K562 (cell line): ENCODE results near the gene ZW10. TPM values are rescaled to one million over a fixed set of nuclear protein-coding genes. Genes with fewer than 3 reads are reported as not detected.

ENCODE experiments used
- ARID4B ChIP-seq: sonication (generic); formaldehyde crosslinking; IDR thresholded peaks from 2 replicates; pipeline ENCODE4 v1.8.0; 2022; ENCODE audit warnings: mild to moderate bottlenecking, missing genetic modification reagents
- ATF3 ChIP-seq, 2 experiments: fragments of 450-650 bp in 1 of 2; sonication (generic) in 1 of 2; formaldehyde crosslinking in 1 of 2; IDR thresholded peaks in 1 of 2; conservative IDR thresholded peaks in 1 of 2; 2 replicates each; pipeline versions ENCODE4 v1.6.1 to v1.8.1; 2016 to 2023; ENCODE audit warnings: mild to moderate bottlenecking in 2 of 2, moderate library complexity in 2 of 2, inconsistent platforms in 1 of 2, missing genetic modification reagents in 1 of 2
- CCAR2 ChIP-seq: fragments of 200-400 bp; formaldehyde crosslinking; IDR thresholded peaks from 2 replicates; pipeline ENCODE4 v1.6.1; 2017; ENCODE audit warnings: mild to moderate bottlenecking, low read depth, low read length
- CHCHD3 ChIP-seq: fragments of 250-450 bp; sonication (Bioruptor Pico); IDR thresholded peaks from 2 replicates; pipeline ENCODE4 v2.1.2; 2022; ENCODE audit warnings: mild to moderate bottlenecking
- E2F3 ChIP-seq: fragments of 250-450 bp; sonication (Bioruptor Pico); IDR thresholded peaks from 2 replicates; pipeline ENCODE4 v1.4.0; 2020; ENCODE audit warnings: mild to moderate bottlenecking
- EHMT2 ChIP-seq: fragments of 450-650 bp; IDR thresholded peaks from 2 replicates; pipeline ENCODE4 v1.6.1; 2018; ENCODE audit warnings: antibody characterized with exemption
- GTF3C2 ChIP-seq: IDR thresholded peaks from 3 replicates; pipeline ENCODE4 v1.6.1; 2011; ENCODE audit warnings: borderline replicate concordance, mild to moderate bottlenecking, moderate library complexity; ENCODE audit not compliant: insufficient read length; ENCODE audit errors: extremely low read depth
- MCM2 ChIP-seq: fragments of 450-650 bp; IDR thresholded peaks from 2 replicates; pipeline ENCODE4 v1.6.1; 2017; ENCODE audit warnings: low read depth, mild to moderate bottlenecking
- NONO ChIP-seq, 2 experiments: fragments of 200-400 bp in 1 of 2; fragments of 450-650 bp in 1 of 2; formaldehyde crosslinking in 1 of 2; IDR thresholded peaks; 2 replicates each; pipeline ENCODE4 v1.6.1; 2017; ENCODE audit warnings: low read depth in 2 of 2, mild to moderate bottlenecking in 2 of 2, moderate library complexity in 2 of 2, low read length in 1 of 2
- PYGO2 ChIP-seq: fragments of 450-650 bp; IDR thresholded peaks from 2 replicates; pipeline ENCODE4 v1.6.1; 2016; ENCODE audit warnings: mild to moderate bottlenecking, missing genetic modification characterization, moderate library complexity, missing compliant biosample characterization
- TCF7 ChIP-seq: sonication (generic); IDR thresholded peaks from 2 replicates; pipeline ENCODE4 v1.6.1; 2016; ENCODE audit warnings: antibody characterized with exemption, borderline replicate concordance
- ZFPM2 ChIP-seq: fragments of 250-450 bp; sonication (Bioruptor Pico); IDR thresholded peaks from 2 replicates; pipeline ENCODE4 v1.5.1; 2022; ENCODE audit warnings: mild to moderate bottlenecking
- ZNF124 ChIP-seq: sonication (generic); formaldehyde crosslinking; IDR thresholded peaks from 2 replicates; pipeline ENCODE4 v1.8.1; 2022; ENCODE audit warnings: missing genetic modification reagents
- ZNF174 ChIP-seq: fragments of 250-450 bp; sonication (Bioruptor Pico); IDR thresholded peaks from 2 replicates; pipeline ENCODE4 v1.4.0; 2020; ENCODE audit warnings: mild to moderate bottlenecking
- ZNF197 ChIP-seq: fragments of 200-800 bp; sonication (Bioruptor generic); IDR thresholded peaks from 2 replicates; pipeline ENCODE4 v1.6.1; 2016; ENCODE audit warnings: low read depth, missing genetic modification characterization, missing compliant biosample characterization
- ZNF232 ChIP-seq: sonication (generic); formaldehyde crosslinking; IDR thresholded peaks from 2 replicates; pipeline ENCODE4 v1.8.0; 2022; ENCODE audit warnings: mild to moderate bottlenecking, missing genetic modification reagents
- ZNF347 ChIP-seq: fragments of 450-650 bp; formaldehyde crosslinking; IDR thresholded peaks from 2 replicates; pipeline ENCODE4 v1.4.0; 2020; ENCODE audit warnings: low read depth, mild to moderate bottlenecking, moderate library complexity
- ZNF707 ChIP-seq: fragments of 250-450 bp; sonication (Bioruptor Pico); conservative IDR thresholded peaks from 2 replicates; pipeline ENCODE4 v1.8.0; 2022; ENCODE audit warnings: inconsistent platforms, mild to moderate bottlenecking, moderate library complexity
- polyA plus RNA-seq, 8 experiments: library from polyadenylated mRNA; depleted of rRNA in 4 of 8; stranded (reverse) in 5 of 8; unstranded in 3 of 8; fragments of >200 nt; fragmentation: Nextera tagmentation in 2 of 8; fragmentation: Illumina TruSeq in 1 of 8; extraction: Ambion mirVana in 2 of 8; extraction: Trizol in 1 of 8; gene quantifications; 2 replicates each; pipeline versions ENCODE4 v1.2.1 to v1.2.3, GENCODE V29; 2011 to 2014; ENCODE audit warnings: inconsistent platforms in 1 of 8, missing spikeins in 1 of 8
- total RNA-seq, 7 experiments: library from RNA; depleted of rRNA in 6 of 7; stranded (reverse); fragments of >200 nt in 6 of 7; fragmentation: Illumina TruSeq in 2 of 7; extraction: Trizol in 2 of 7; gene quantifications; 2 replicates each; pipeline versions ENCODE4 v1.2.1 to v1.2.3, GENCODE V29; 2011 to 2021; ENCODE audit warnings: low replicate concordance in 1 of 7
- TF ChIP-seq, protein P1 (sequence below): fragments of 250-450 bp; sonication (Bioruptor Pico); IDR thresholded peaks from 2 replicates; pipeline ENCODE4 v1.9.0; 2021; ENCODE audit warnings: mild to moderate bottlenecking

ZW10 gene
- total and polyA plus RNA-seq, 9 of the 15 experiments (the other 6 are each of a cell fraction or from before 2014, with no cell fraction given) = 9.4 to 37.7 (median 25.0) TPM

DNA sequence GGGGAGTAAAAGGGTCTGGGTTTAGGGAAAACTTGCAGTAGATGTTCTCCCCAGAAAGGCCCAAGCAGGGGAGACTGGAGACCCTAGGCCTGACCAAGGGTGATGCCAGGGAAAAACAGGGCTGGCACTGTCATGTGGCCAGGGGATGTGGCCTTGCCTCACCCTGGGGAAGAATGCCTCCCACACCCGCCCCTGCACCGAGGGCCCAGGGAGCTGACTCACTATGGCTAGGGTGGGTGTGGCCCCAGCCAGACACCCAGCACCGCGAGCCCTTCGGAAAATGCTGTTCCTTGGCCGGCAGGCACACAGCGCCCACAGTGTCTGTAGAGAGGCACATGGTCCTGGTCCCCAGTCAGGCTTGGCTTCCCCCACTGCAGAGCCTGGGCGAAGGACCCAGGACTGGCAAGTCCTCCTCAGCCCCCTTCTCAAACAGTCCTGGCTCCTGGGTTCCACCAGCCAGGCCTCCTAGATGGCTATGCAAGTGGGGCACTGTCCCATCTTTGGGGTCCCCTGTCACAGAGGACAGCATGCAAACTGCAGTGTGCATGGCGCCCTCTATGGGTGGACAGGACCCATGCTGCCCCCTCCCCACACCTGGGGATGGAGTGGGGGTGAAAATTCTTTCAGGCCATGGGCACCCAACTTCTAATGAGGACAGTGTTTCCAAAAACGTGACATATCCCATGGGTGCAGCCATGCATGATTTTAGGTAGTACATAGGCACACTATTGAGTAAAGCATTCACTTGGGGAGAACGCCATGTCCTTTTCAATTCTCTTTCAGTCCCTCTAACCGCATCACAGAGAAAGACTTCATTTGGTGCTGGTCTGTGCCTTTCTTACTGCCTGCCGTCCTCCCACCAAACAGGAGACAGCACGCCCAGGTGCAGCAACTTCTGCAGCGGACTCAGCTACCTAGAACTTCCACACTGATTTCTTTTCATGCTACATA, 82.6 kb downstream of the ZW10 start (continued):
- no peak for TF ChIP-seq CCAR2
- TF ChIP-seq, protein P1, sequence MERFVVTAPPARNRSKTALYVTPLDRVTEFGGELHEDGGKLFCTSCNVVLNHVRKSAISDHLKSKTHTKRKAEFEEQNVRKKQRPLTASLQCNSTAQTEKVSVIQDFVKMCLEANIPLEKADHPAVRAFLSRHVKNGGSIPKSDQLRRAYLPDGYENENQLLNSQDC (CRISPR knock-in tag) = no peak
- TF ChIP-seq ZNF347 (CRISPR knock-in tag) = no peak
- TF ChIP-seq ZNF197 (CRISPR knock-in tag) = no peak
- peak; percentile 84 for TF ChIP-seq ATF3 (IDR thresholded peaks at IDR 0.05)
- TF ChIP-seq ATF3 (CRISPR knock-in tag; conservative IDR thresholded peaks at IDR 0.05) = no peak; the same call in none of the 2 replicates
- no peak for TF ChIP-seq NONO (IDR thresholded peaks at IDR 0.05; ENCODE audit: low read depth in 2 of 2, low read length in 1 of 2)
- no peak for TF ChIP-seq ZFPM2 (CRISPR knock-in tag)
- TF ChIP-seq PYGO2 (tag) = no peak
- no peak for TF ChIP-seq TCF7
- no peak for TF ChIP-seq E2F3 (CRISPR knock-in tag)
- TF ChIP-seq CHCHD3 (CRISPR knock-in tag) = no peak
- TF ChIP-seq ZNF124 (CRISPR knock-in tag) = no peak
- no peak for TF ChIP-seq ZNF174 (CRISPR knock-in tag)
- no peak for TF ChIP-seq ARID4B (CRISPR knock-in tag)
- no peak for TF ChIP-seq ZNF707
- TF ChIP-seq EHMT2 = no peak; the same call in none of the 2 replicates
- no peak for TF ChIP-seq GTF3C2
- TF ChIP-seq ZNF232 (CRISPR knock-in tag) = peak; percentile 67; the same call in 1 of the 2 replicates
- TF ChIP-seq MCM2 = no peak
